H1 (cell line): ENCODE data around the gene UCN. TPM values are rescaled to one million over a fixed set of nuclear protein-coding genes. Genes with fewer than 3 reads are reported as not detected.

ENCODE experiments used
- CEBPB ChIP-seq: IDR thresholded peaks from 2 replicates; pipeline ENCODE4 v1.6.1; 2012; ENCODE audit warnings: low read depth, low read length
- CHD7 ChIP-seq: fragments of 300-600 bp; sonication (generic); IDR thresholded peaks from 2 replicates; pipeline ENCODE4 v1.7.1; 2012; ENCODE audit warnings: low read length, moderate library complexity, mild to moderate bottlenecking, inconsistent platforms; ENCODE audit not compliant: insufficient replicate concordance
- CTCF ChIP-seq, 3 experiments: IDR thresholded peaks; 1 replicate in 2 of 3; 2 replicates in 1 of 3; pipeline versions ENCODE4 v1.5.1 to v1.6.1; 2011; ENCODE audit warnings: low read length in 3 of 3, mild to moderate bottlenecking in 3 of 3, inconsistent platforms in 2 of 3, low read depth in 1 of 3, moderate library complexity in 1 of 3; ENCODE audit not compliant: insufficient read depth in 1 of 3; ENCODE audit errors: control extremely low read depth in 1 of 3
- EGR1 ChIP-seq: IDR thresholded peaks from 2 replicates; pipeline ENCODE4 v1.6.1; 2011; ENCODE audit warnings: low read depth, low read length, borderline replicate concordance
- POLR2A ChIP-seq, 2 experiments: IDR thresholded peaks; 1 replicate in 1 of 2; 2 replicates in 1 of 2; pipeline ENCODE4 v1.6.1; 2011; ENCODE audit warnings: low read depth in 2 of 2, low read length in 2 of 2, mild to moderate bottlenecking in 2 of 2; ENCODE audit errors: control extremely low read depth in 1 of 2
- SP4 ChIP-seq: IDR thresholded peaks from 2 replicates; pipeline ENCODE4 v1.6.1; 2012; ENCODE audit warnings: low read length, inconsistent platforms
- TAF1 ChIP-seq: IDR thresholded peaks from 2 replicates; pipeline ENCODE4 v1.6.1; 2011; ENCODE audit warnings: mild to moderate bottlenecking, low read depth, low read length
- polyA plus RNA-seq, 7 experiments: library from polyadenylated mRNA; depleted of rRNA in 3 of 7; stranded (reverse) in 5 of 7; unstranded in 2 of 7; fragments of >200 nt in 5 of 7; fragments of 200-250 nt in 2 of 7; gene quantifications; 1 replicate in 5 of 7; 2 replicates in 1 of 7; 4 replicates in 1 of 7; pipeline versions ENCODE4 v1.2.1 to v1.2.3, GENCODE V29; 2011 to 2013; ENCODE audit warnings: missing spikeins in 2 of 7, mixed read lengths in 2 of 7
- total RNA-seq: library from RNA; stranded (reverse); fragmentation: NEBNext Ultra II Directional; extraction: Animal tissue kit (Norgen Biotek cat#: 25700); gene quantifications from 2 replicates; pipeline ENCODE4 v1.2.1, GENCODE V29; 2021

The UCN gene
- total and polyA plus RNA-seq, 2 of the 8 experiments (the other 6 are each of a cell fraction or from before 2014, with no cell fraction given): 0.35 TPM; not detected in 1

- TF ChIP-seq CHD7 (no peak), POLR2A (IDR thresholded peaks at IDR 0.05; ENCODE audit: control extremely low read depth in 1 of 2, low read depth in 2 of 2, low read length in 2 of 2) (peak; percentile 91 to 98), SP4 (no peak; the same call in 1 of the 2 replicates), CTCF (IDR thresholded peaks at IDR 0.05; ENCODE audit: control extremely low read depth in 1 of 3, insufficient read depth in 1 of 3, low read depth in 1 of 3, low read length in 3 of 3) (no peak), CEBPB (0 out of 2 replicates have a peak, but pooled peaks have one; percentile 25), EGR1 (no peak), TAF1 (peak; percentile 79)
These were observed 14.7 kb upstream of the UCN start, which contains the start of gene MPV17 (continued) for GRCh38 chr2:27322766-27323595.
